NCI-H748 (cell line): ENCODE measurements around the gene JARID2.

ENCODE experiments used
- DNase-seq: peaks from one replicate; lab custom pipeline; 2025; ENCODE audit not compliant: unreplicated experiment; lab: John Stamatoyannopoulos, UW

Gene JARID2

GRCh38 chr6:15245361-15246216, at the start of gene JARID2:
JARID2 (plus strand) TSS chr6:15246069; CDS start chr6:15246540, 471 bp downstream.
- DNase-seq: peak; percentile 99

GRCh38 chr6:15200087-15200486, 45.8 kb upstream of the JARID2 start:
- no peak for DNase-seq

- DNase-seq: no peak
Observed at GRCh38 chr6:15205321-15205720, 40.5 kb upstream of the JARID2 start.

GRCh38 chr6:15206887-15207286, 39.0 kb upstream of the JARID2 start:
- no peak for DNase-seq

- DNase-seq: no peak
Observed at GRCh38 chr6:15207923-15208322, 37.9 kb upstream of the JARID2 start.

- no peak for DNase-seq
Observed at GRCh38 chr6:15213838-15214400, 31.9 kb upstream of the JARID2 start.

GRCh38 chr6:15218401-15218800, 27.5 kb upstream of the JARID2 start:
- DNase-seq: no peak

- DNase-seq: no peak
Observed at GRCh38 chr6:15220062-15220461, 25.8 kb upstream of the JARID2 start.

GRCh38 chr6:15227827-15228318, 18.0 kb upstream of the JARID2 start:
- DNase-seq: no peak

GRCh38 chr6:15230827-15231226, 15.0 kb upstream of the JARID2 start:
- DNase-seq: no peak

- DNase-seq: no peak
Observed at GRCh38 chr6:15232836-15233510, 12.9 kb upstream of the JARID2 start.

- DNase-seq: no peak
Observed at GRCh38 chr6:15234068-15234758, 11.7 kb upstream of the JARID2 start.

- DNase-seq: peak; percentile 58
Observed at GRCh38 chr6:15239616-15240364, 6.1 kb upstream of the JARID2 start.

- DNase-seq: no peak
Observed at GRCh38 chr6:15242503-15242902, 3.4 kb upstream of the JARID2 start.

GRCh38 chr6:15242937-15243614, 2.8 kb upstream of the JARID2 start:
- DNase-seq: no peak

GRCh38 chr6:15243910-15244619, 1.8 kb upstream of the JARID2 start:
- peak; percentile 45 for DNase-seq

GRCh38 chr6:15244620-15245360, 1.1 kb upstream of the JARID2 start:
- peak; percentile 90 for DNase-seq

- no peak for DNase-seq
Observed at GRCh38 chr6:15246217-15246665, 372 bp downstream of the JARID2 start.
